ENCODE measurements around the gene TGFBR2.

Gene TGFBR2

GRCh38 chr3:30606301-30607031 is at the start of gene TGFBR2:
Gene TGFBR2, plus strand, starts transcription at chr3:30606601. Its CDS starts 283 bp downstream, at chr3:30606884.
- peak within 1 kb of the TSS; percentile 63 for H3K4me3 ChIP-seq (replicated peaks; ENCODE audit: low read depth, low read length)

DNA sequence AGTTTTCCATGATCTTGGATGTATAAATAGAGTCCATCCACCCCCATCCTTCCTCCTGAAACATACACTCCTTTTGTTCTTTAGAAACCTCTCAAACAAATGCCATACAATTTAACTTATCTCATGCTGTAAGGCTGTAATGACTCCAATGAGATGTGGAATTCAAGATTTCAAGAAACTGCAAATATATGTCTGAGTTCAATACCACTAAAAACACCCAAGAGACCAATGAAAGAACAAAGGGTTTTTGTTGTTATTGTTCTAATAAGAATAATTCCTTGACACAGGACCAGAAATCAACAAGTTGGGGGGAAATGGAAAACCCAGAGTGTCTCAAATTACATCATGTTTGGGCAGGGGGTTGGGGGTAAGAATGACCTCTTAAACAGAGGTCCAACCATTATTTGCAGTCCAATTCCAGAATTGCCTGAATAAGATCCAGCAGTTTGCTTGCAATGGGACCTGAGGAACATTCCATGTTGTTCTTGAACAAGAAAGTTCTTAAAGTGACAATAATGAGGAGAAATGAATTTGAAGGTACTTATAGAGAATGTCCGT is 48.6 kb upstream of the TGFBR2 start:
- H3K4me3 ChIP-seq (replicated peaks; ENCODE audit: low read depth, low read length): no peak overlapping the region
- H3K27me3 ChIP-seq (replicated peaks; ENCODE audit: control insufficient read depth, insufficient read depth, low read length): no peaks in the 10 kb centered on the region; the same call in 1 of the 2 replicates
- H3K36me3 ChIP-seq (ENCODE audit: control insufficient read depth, insufficient read depth, low read length): no peaks in the 10 kb centered on the region
- DNase-seq (ENCODE audit: extremely low read depth, insufficient read length): no peak
- TF ChIP-seq CTCF (IDR thresholded peaks at IDR 0.05; ENCODE audit: insufficient read depth, low read length, poor library complexity, severe bottlenecking): no peak

More at GRCh38 chr3:30606301-30607031, at the start of gene TGFBR2:
- H3K36me3 ChIP-seq (ENCODE audit: control insufficient read depth, insufficient read depth, low read length): no peaks in the 10 kb centered on the region
- DNase-seq (ENCODE audit: extremely low read depth, insufficient read length): peak; percentile 66
- no peaks in the 10 kb centered on the region; the same call in 1 of the 2 replicates for H3K27me3 ChIP-seq (replicated peaks; ENCODE audit: control insufficient read depth, insufficient read depth, low read length)
- no peak for TF ChIP-seq CTCF (IDR thresholded peaks at IDR 0.05; ENCODE audit: insufficient read depth, low read length, poor library complexity, severe bottlenecking)

DNA sequence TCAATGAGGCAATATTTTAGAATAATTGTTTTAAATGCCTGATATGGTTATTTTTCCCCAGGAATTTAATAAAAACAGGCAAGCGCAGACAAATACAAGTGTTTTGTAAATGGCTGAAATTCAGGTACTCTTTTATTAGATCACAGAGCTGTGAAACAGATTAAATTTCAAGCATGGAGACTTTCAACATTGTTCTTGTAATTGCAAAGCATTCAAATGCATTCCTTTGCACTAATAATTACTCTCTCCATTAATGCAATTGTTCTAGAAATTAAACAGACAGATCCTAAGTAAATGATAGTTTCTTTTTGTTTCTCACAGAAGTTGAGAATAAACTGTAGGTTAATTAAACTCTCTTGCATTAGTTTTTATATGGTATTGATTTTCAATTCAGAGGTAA is 42.4 kb upstream of the TGFBR2 start:
- Histone ChIP-seq H3K36me3 (ENCODE audit: control insufficient read depth, insufficient read depth, low read length) (no peaks in the 10 kb centered on the region), H3K4me3 (replicated peaks; ENCODE audit: low read depth, low read length) (no peak overlapping the region), H3K27me3 (replicated peaks; ENCODE audit: control insufficient read depth, insufficient read depth, low read length) (no peaks in the 10 kb centered on the region; the same call in 1 of the 2 replicates)
- TF ChIP-seq CTCF (IDR thresholded peaks at IDR 0.05; ENCODE audit: insufficient read depth, low read length, poor library complexity, severe bottlenecking): no peak
- DNase-seq (ENCODE audit: extremely low read depth, insufficient read length): no peak

DNA sequence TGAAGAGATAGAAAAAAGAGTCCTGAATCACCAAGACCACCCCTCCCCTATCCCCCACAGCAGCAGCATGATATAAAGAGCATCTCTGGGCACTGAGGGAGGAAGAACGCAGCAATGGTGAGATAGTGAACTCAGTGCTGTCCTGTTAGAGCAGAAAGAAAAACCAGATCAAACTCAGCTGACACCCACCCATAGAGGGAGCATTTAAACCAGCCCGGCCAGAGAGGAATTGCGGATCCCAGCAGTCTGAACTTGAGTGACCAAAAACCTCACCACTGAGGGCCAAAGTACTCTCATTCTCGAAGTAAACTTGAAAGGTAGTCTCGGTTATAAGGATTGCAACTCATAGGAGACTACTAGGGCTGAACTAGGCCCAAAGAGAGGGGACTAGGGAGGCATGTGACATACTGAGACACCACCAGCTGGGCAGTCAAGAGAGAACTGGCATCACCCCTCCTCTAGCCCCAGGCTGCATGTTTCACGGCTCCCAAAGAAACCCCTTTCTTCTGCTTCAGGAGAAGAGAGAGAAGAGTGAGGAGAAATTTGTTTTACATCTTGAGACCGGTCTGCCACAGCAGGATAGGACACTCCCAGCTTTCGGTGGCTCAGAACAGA is 39.2 kb upstream of the TGFBR2 start:
- no peaks in the 10 kb centered on the region for H3K36me3 ChIP-seq (ENCODE audit: control insufficient read depth, insufficient read depth, low read length)
- H3K27me3 ChIP-seq (replicated peaks; ENCODE audit: control insufficient read depth, insufficient read depth, low read length): no peaks in the 10 kb centered on the region; the same call in 1 of the 2 replicates
- H3K4me3 ChIP-seq (replicated peaks; ENCODE audit: low read depth, low read length): no peak overlapping the region
- TF ChIP-seq CTCF (IDR thresholded peaks at IDR 0.05; ENCODE audit: insufficient read depth, low read length, poor library complexity, severe bottlenecking): no peak
- no peak for DNase-seq (ENCODE audit: extremely low read depth, insufficient read length)

DNA sequence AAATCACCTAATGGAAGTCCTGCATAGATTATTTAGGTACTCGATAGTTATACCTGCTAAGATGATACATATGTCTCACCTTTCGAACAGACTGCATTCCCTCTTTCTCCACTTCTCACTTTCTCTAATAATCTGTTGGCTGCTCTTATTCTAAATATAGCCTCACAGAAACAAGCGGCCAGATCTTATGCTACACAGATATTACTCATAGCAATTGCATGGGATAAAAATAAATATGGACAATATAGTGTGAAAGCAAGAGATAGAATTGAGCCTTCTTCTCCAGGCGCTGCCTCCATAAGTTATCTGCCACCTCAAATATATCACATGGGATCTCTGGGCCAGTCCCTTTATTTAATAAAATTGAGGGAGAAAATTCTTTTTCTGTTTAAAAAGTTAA is 29.5 kb upstream of the TGFBR2 start:
- no peak overlapping the region for H3K4me3 ChIP-seq (replicated peaks; ENCODE audit: low read depth, low read length)
- DNase-seq (ENCODE audit: extremely low read depth, insufficient read length): no peak
- H3K36me3 ChIP-seq (ENCODE audit: control insufficient read depth, insufficient read depth, low read length): no peaks in the 10 kb centered on the region
- TF ChIP-seq CTCF (IDR thresholded peaks at IDR 0.05; ENCODE audit: insufficient read depth, low read length, poor library complexity, severe bottlenecking): no peak
- H3K27me3 ChIP-seq (replicated peaks; ENCODE audit: control insufficient read depth, insufficient read depth, low read length): no peaks in the 10 kb centered on the region
